HepG2 (cell line): Measurements from ENCODE around the gene CTDSP2.

Experiments used
- ASH2L ChIP-seq: fragments of 300-600, 200-600 bp; sonication (generic); IDR thresholded peaks from 2 replicates; pipeline ENCODE4 v1.7.0; 2017; ENCODE audit warnings: low read depth, mild to moderate bottlenecking, moderate library complexity, mixed read lengths, low read length; ENCODE audit not compliant: insufficient read length
- HINFP ChIP-seq: sonication (generic); formaldehyde crosslinking; IDR thresholded peaks from 2 replicates; pipeline ENCODE4 v1.4.0; 2020; ENCODE audit warnings: low read depth, mild to moderate bottlenecking, missing genetic modification reagents
- MAFK ChIP-seq, 2 experiments: IDR thresholded peaks in 1 of 2; conservative IDR thresholded peaks in 1 of 2; 2 replicates each; pipeline ENCODE4 v1.6.1; 2011; ENCODE audit warnings: improper control_type of control experiment in 2 of 2, low read length in 2 of 2
- NONO ChIP-seq, 2 experiments: fragments of 450-650 bp in 1 of 2; sonication (generic) in 1 of 2; formaldehyde crosslinking in 1 of 2; IDR thresholded peaks in 1 of 2; conservative IDR thresholded peaks in 1 of 2; 2 replicates each; pipeline versions ENCODE4 v1.6.1 to v1.8.0; 2017 to 2022; ENCODE audit warnings: mild to moderate bottlenecking in 1 of 2, missing genetic modification reagents in 1 of 2, moderate library complexity in 1 of 2

DNA sequence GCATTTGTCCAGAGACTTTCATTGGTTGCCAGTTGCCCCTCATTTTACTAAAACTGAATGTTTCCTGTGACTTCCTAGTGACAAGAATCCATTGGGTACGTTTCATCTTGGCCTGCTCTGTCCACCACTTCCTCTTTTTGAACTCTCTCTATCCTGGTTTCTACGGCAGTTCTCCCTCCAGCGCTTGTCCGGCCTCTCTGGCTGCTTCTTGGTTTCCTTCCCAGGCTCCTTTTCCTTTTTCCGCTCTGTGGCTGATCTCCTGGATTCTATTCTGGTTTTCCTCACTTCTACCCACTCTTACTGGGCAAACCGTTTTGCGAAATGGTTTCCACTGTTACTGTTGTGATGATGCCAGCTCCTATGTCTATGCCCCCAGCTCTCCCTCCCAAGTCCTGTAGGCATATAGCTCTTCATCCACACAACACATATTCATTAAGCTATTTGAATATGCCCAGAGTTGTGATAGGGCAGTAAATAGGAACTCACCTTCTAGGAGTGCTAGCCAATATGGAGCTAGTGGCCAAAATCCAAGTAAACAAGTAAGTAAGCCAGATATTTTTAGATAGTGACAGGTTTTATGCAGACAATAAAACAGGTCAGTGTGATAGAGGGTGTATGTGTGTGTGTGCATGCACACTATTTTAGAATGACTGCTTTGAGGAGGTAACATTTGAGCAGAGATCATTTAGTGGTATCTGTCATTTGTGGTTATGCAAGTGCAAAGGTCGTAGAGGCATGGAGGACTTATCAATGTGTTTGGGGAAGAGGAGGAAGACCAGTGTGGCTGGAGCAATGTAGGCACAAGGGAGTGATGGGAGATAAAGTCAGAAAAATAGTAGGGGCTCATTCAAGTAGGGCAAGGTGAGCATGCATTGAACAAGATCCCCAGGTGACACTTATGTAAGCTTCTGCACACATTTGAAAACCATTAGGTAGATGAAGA lies 27.9 kb upstream of the CTDSP2 start:
- TF ChIP-seq ASH2L = no peak
- no peak for TF ChIP-seq HINFP (CRISPR knock-in tag)
- no peak for TF ChIP-seq MAFK (conservative IDR thresholded peaks at IDR 0.05 in 1 of 2, IDR thresholded peaks at IDR 0.05 in 1 of 2; ENCODE audit: low read length in 2 of 2)
- no peak for TF ChIP-seq NONO (IDR thresholded peaks at IDR 0.05)
- TF ChIP-seq NONO (CRISPR knock-in tag; conservative IDR thresholded peaks at IDR 0.05) = no peak
